Fibroblast of lung (primary cell): ENCODE results near the gene CRABP2. TPM values are rescaled to one million over a fixed set of nuclear protein-coding genes. Genes with fewer than 3 reads are reported as not detected.

Experiments used
- DNase-seq, 2 donors: peaks; one replicate each; pipeline versions ENCODE4 v3.0.0 to v3.0.0-alpha.2; 2010; ENCODE audit warnings: low read depth in 2 of 2
- H2AFZ ChIP-seq: 2 replicates; pipeline ENCODE4 v1.5.1; 2012; ENCODE audit warnings: low read length, control low read depth, inconsistent platforms
- H3K27ac ChIP-seq: 2 replicates; pipeline ENCODE4 v1.5.1; 2011; ENCODE audit warnings: low read length, control low read depth; ENCODE audit not compliant: insufficient read depth
- H3K27me3 ChIP-seq: 2 replicates; pipeline ENCODE4 v1.5.1; 2011; ENCODE audit warnings: mild to moderate bottlenecking, low read length; ENCODE audit not compliant: control insufficient read depth, insufficient read depth
- H3K36me3 ChIP-seq: 2 replicates; pipeline ENCODE4 v1.5.1; 2011; ENCODE audit warnings: low read length; ENCODE audit not compliant: control insufficient read depth, insufficient read depth
- H3K4me1 ChIP-seq: 2 replicates; pipeline ENCODE4 v1.5.1; 2011; ENCODE audit warnings: low read length; ENCODE audit not compliant: control insufficient read depth, insufficient read depth; ENCODE audit errors: extremely low read depth
- H3K4me2 ChIP-seq: 2 replicates; pipeline ENCODE4 v1.5.1; 2011; ENCODE audit warnings: low read length, control low read depth; ENCODE audit not compliant: insufficient read depth; ENCODE audit errors: extremely low read depth
- H3K4me3 ChIP-seq, 4 experiments: fragments of 200-600 bp in 1 of 4; sonication (generic) in 1 of 4; replicated peaks in 1 of 4; 2 replicates each; pipeline ENCODE4 v1.5.1; 2011 to 2016; ENCODE audit warnings: low read length in 4 of 4, low read depth in 3 of 4, mild to moderate bottlenecking in 3 of 4, control low read depth in 2 of 4, inconsistent platforms in 1 of 4, mixed read lengths in 1 of 4; ENCODE audit not compliant: insufficient read depth in 1 of 4; ENCODE audit errors: control extremely low read depth in 1 of 4
- H3K79me2 ChIP-seq: 2 replicates; pipeline ENCODE4 v1.5.1; 2012; ENCODE audit warnings: mild to moderate bottlenecking, low read length, inconsistent platforms; ENCODE audit not compliant: control insufficient read depth, insufficient read depth
- H3K9ac ChIP-seq: 2 replicates; pipeline ENCODE4 v1.5.1; 2011; ENCODE audit warnings: mild to moderate bottlenecking, low read length, control low read depth; ENCODE audit not compliant: insufficient read depth
- H3K9me3 ChIP-seq: 2 replicates; pipeline ENCODE4 v1.5.1; 2012; ENCODE audit warnings: low read depth, low read length; ENCODE audit not compliant: control insufficient read depth, insufficient read depth
- H4K20me1 ChIP-seq: 2 replicates; pipeline ENCODE4 v1.5.1; 2011; ENCODE audit warnings: low read length; ENCODE audit not compliant: control insufficient read depth, insufficient read depth; ENCODE audit errors: extremely low read depth
- EZH2 ChIP-seq: IDR thresholded peaks from 2 replicates; pipeline ENCODE4 v1.5.1; 2012; ENCODE audit warnings: low read length, control low read depth, mild to moderate bottlenecking; ENCODE audit errors: missing control alignments
- polyA plus RNA-seq, 2 donors: library from polyadenylated mRNA; depleted of rRNA in 1 of 2; stranded (reverse) in 1 of 2; unstranded in 1 of 2; fragments of >200 nt; gene quantifications; 2 replicates each; pipeline ENCODE4 v1.2.1, GENCODE V29; 2011 to 2012; ENCODE audit warnings: missing spikeins in 1 of 2
- total RNA-seq: library from RNA; depleted of rRNA; stranded (reverse); fragments of >200 nt; gene quantifications from 2 replicates; pipeline ENCODE4 v1.2.1, GENCODE V29; 2014
- TF ChIP-seq, protein P1 (sequence below), 2 donors: IDR thresholded peaks in 1 of 2; conservative IDR thresholded peaks in 1 of 2; 1 replicate in 1 of 2; 2 replicates in 1 of 2; pipeline ENCODE4 v1.5.1; 2011 to 2012; ENCODE audit warnings: low read length in 2 of 2, control low read depth in 1 of 2, inconsistent platforms in 1 of 2, low read depth in 1 of 2, mild to moderate bottlenecking in 1 of 2

Gene CRABP2
- total and polyA plus RNA-seq, 2 donors (not counting 1 experiment from before 2014, with no cell fraction given) = 48.9 to 70.4 TPM

DNA sequence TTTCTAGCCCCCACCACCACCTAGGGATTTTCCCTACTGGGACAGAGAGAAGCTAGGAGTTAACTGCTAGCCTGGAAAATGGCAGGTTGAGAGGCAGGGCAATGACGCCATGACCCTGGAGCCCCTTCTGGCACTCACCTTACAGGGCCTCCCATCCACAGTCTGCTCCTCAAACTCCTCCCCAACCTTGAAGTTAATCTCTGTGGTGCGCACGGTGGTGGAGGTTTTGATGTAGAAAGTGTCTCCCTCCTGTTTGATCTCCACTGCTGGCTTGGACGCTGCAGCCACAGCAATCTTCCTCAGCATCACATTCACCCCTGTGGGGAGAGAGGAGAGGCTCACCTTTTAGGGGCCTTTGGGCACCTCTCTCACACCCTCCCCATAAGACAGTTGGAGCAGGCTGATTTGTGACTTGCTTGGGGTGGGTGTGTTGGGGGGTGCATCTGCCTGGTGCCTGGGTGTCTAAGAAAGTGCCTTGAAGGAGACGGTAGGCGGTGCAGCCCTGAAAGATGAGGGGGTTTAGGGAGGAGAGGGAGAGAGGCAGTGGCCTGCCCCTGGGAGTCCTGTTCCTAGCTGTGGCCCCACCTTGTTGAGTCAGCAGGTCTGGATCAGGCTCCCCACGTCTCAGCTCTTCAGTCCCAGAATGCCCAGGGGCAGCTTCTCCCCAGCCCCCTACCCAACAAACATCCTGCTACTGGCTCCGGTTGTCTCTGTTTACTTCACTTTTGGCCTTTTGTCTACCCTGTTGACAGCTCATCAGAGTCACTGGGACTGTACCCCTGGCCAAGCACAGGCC, 4.4 kb downstream of the CRABP2 start:
- Histone ChIP-seq H4K20me1 (no peaks in the 10 kb centered on the region), H3K9me3 (no peaks in the 10 kb centered on the region), H3K9ac (no peak overlapping the region), H3K4me3 (no peak overlapping the region), H2AFZ (no peak overlapping the region), H3K27ac (no peak overlapping the region), H3K4me2 (no peak overlapping the region), H3K27me3 (no peaks in the 10 kb centered on the region), H3K79me2 (no peaks in the 10 kb centered on the region), H3K4me1 (peaks cover 4% of the 10 kb centered on the region), H3K36me3 (peaks cover 8% of the 10 kb centered on the region)
- DNase-seq = no peak
- no peak for TF ChIP-seq EZH2
- TF ChIP-seq, protein P1, sequence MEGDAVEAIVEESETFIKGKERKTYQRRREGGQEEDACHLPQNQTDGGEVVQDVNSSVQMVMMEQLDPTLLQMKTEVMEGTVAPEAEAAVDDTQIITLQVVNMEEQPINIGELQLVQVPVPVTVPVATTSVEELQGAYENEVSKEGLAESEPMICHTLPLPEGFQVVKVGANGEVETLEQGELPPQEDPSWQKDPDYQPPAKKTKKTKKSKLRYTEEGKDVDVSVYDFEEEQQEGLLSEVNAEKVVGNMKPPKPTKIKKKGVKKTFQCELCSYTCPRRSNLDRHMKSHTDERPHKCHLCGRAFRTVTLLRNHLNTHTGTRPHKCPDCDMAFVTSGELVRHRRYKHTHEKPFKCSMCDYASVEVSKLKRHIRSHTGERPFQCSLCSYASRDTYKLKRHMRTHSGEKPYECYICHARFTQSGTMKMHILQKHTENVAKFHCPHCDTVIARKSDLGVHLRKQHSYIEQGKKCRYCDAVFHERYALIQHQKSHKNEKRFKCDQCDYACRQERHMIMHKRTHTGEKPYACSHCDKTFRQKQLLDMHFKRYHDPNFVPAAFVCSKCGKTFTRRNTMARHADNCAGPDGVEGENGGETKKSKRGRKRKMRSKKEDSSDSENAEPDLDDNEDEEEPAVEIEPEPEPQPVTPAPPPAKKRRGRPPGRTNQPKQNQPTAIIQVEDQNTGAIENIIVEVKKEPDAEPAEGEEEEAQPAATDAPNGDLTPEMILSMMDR (conservative IDR thresholded peaks at IDR 0.05 in 1 of 2, IDR thresholded peaks at IDR 0.05 in 1 of 2; ENCODE audit: low read depth in 1 of 2, low read length in 2 of 2) = no peak

DNA sequence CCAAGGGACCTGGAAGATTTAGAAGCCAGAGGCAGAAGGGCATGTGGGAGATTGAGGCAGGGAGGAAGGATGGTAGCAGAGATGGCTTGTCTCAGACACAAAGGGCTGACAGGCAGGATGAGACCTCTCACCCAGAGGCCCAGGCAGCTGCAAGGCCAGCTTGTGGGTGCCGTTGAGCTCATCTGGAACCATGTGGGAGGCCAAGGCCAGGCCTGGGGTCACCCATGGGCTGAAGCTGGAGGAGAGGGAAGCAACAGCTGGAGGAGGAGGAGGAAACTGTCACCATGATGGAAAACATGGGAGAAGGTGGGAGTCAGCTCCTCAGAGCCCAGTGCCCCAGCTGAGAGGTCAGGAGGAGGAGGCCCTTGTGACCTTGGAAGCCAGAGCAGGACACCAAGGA, 6.4 kb downstream of the CRABP2 start:
- TF ChIP-seq EZH2 = no peak
- TF ChIP-seq, protein P1 (conservative IDR thresholded peaks at IDR 0.05 in 1 of 2, IDR thresholded peaks at IDR 0.05 in 1 of 2; ENCODE audit: low read depth in 1 of 2, low read length in 2 of 2) = no peak
- H3K9me3 ChIP-seq = no peaks in the 10 kb centered on the region
- H3K79me2 ChIP-seq = no peaks in the 10 kb centered on the region
- no peaks in the 10 kb centered on the region for H3K27me3 ChIP-seq
- H2AFZ ChIP-seq = no peak overlapping the region
- no peaks in the 10 kb centered on the region for H4K20me1 ChIP-seq
- DNase-seq = peak in 1 of 2 donors; percentile 39
- no peaks in the 10 kb centered on the region for H3K4me1 ChIP-seq
- H3K27ac ChIP-seq = no peak overlapping the region
- peaks cover 8% of the 10 kb centered on the region for H3K36me3 ChIP-seq
- H3K4me3 ChIP-seq = no peak overlapping the region
- H3K9ac ChIP-seq = no peak overlapping the region
- H3K4me2 ChIP-seq = no peak overlapping the region

DNA sequence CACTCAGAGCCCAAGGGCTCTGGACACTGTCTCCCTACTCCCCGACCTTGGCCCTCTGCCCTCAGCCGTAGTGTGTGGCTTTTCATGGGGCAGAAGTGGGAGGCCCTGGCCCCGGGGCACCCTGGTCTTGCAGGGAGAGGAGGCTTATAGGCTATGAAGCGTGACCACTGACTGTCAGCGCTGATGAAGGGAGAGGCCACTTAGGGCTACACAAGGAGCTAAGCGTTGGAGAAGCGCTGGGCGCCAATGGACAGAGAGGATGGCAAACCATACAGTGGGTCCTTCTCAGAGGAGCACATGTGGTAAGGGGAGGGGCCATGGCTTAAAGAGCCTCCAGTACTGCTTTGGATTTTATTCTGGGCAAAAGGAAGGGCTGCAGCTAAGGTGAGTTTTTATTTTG, 7.9 kb downstream of the CRABP2 start:
- H3K9ac ChIP-seq = no peak overlapping the region
- H3K9me3 ChIP-seq = no peaks in the 10 kb centered on the region
- no peak for DNase-seq
- H3K27ac ChIP-seq = no peak overlapping the region
- no peak overlapping the region for H3K4me3 ChIP-seq
- no peak overlapping the region for H3K4me2 ChIP-seq
- TF ChIP-seq EZH2 = no peak
- H3K27me3 ChIP-seq = no peaks in the 10 kb centered on the region
- no peaks in the 10 kb centered on the region for H4K20me1 ChIP-seq
- H3K79me2 ChIP-seq = no peaks in the 10 kb centered on the region
- no peak overlapping the region for H2AFZ ChIP-seq
- H3K4me1 ChIP-seq = no peaks in the 10 kb centered on the region
- peaks cover 8% of the 10 kb centered on the region for H3K36me3 ChIP-seq
